Measurements from ENCODE around the gene PDF.

Gene PDF

DNA sequence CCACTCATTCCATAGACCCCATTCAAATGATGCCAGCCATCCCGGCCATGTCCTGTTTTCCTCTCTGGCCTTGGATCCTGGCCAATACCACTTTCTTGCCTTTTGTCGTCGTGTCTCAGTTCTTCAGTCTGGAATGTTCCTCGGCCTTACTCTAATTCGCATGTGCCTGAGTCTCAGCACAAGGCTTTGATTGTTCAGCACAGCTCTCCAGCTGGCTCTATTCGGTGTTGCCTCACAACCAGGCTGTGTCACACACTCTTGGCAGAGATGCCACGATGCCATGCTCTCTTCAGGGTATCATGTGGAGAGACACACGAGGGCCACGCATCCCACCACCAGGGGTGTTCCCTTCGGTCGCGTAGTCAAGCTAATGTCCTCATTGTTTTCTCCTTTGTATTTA, 21.1 kb downstream of the PDF start:
- no peak for DNase-seq (ENCODE audit: low read depth)
- H3K4me3 ChIP-seq (ENCODE audit: low read depth, low read length): no peak overlapping the region
- no peak for TF ChIP-seq POLR2A (IDR thresholded peaks at IDR 0.05; ENCODE audit: extremely low read depth, insufficient read length)

DNA sequence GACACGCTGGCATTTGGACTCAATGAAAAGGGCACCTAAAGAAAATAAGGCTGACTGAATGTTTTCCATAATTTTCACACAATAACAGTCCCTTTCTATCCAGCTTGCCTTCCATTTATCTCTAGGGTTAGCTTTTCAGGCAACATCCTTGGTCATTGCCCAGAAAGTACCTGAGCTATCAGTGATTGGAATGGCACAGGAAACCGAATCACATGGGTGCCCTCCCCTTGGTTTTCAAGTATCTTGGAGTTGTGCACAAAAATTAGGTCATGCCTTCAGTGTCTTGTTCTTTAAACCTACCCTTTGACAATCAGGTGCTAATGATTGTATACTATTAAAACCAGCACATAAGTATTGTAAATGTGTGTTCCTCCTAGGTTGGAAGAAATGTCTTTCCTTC, 22.5 kb downstream of the PDF start:
- no peak for DNase-seq (ENCODE audit: low read depth)
- TF ChIP-seq, protein P1, sequence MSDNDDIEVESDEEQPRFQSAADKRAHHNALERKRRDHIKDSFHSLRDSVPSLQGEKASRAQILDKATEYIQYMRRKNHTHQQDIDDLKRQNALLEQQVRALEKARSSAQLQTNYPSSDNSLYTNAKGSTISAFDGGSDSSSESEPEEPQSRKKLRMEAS (IDR thresholded peaks at IDR 0.05; ENCODE audit: low read depth, low read length): no peak
- TF ChIP-seq MYC (IDR thresholded peaks at IDR 0.05; ENCODE audit: low read depth, low read length) (no peak), POLR2A (IDR thresholded peaks at IDR 0.05; ENCODE audit: extremely low read depth, insufficient read length) (no peak)
- TF ChIP-seq, protein P2, sequence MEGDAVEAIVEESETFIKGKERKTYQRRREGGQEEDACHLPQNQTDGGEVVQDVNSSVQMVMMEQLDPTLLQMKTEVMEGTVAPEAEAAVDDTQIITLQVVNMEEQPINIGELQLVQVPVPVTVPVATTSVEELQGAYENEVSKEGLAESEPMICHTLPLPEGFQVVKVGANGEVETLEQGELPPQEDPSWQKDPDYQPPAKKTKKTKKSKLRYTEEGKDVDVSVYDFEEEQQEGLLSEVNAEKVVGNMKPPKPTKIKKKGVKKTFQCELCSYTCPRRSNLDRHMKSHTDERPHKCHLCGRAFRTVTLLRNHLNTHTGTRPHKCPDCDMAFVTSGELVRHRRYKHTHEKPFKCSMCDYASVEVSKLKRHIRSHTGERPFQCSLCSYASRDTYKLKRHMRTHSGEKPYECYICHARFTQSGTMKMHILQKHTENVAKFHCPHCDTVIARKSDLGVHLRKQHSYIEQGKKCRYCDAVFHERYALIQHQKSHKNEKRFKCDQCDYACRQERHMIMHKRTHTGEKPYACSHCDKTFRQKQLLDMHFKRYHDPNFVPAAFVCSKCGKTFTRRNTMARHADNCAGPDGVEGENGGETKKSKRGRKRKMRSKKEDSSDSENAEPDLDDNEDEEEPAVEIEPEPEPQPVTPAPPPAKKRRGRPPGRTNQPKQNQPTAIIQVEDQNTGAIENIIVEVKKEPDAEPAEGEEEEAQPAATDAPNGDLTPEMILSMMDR (IDR thresholded peaks at IDR 0.05; ENCODE audit: low read depth, low read length): no peak
- H3K4me3 ChIP-seq (ENCODE audit: low read depth, low read length): no peak overlapping the region

DNA sequence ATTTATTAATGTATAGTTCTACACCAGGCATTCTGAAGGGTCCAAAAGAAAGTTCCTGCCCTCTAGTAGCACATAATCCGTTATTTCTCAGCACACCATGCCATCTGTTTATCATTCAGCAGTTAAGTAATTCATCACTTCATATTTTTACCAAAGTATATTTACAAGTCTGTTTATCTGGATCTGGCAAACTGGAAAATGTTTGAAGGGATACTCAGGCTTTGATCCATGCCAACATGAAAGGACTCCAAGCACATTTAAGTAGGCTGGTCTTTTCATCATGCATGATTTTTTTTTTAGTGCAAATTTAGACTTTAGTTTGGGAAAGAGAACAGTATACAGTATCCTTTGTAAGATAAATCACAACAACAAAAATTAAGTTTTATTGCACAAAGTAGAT, 23.3 kb downstream of the PDF start:
- no peak overlapping the region for H3K4me3 ChIP-seq (ENCODE audit: low read depth, low read length)
- TF ChIP-seq POLR2A (IDR thresholded peaks at IDR 0.05; ENCODE audit: extremely low read depth, insufficient read length) (no peak), MYC (IDR thresholded peaks at IDR 0.05; ENCODE audit: low read depth, low read length) (no peak)
- TF ChIP-seq, protein P1 (IDR thresholded peaks at IDR 0.05; ENCODE audit: low read depth, low read length): no peak
- TF ChIP-seq, protein P2 (IDR thresholded peaks at IDR 0.05; ENCODE audit: low read depth, low read length): no peak
- DNase-seq (ENCODE audit: low read depth): no peak

DNA sequence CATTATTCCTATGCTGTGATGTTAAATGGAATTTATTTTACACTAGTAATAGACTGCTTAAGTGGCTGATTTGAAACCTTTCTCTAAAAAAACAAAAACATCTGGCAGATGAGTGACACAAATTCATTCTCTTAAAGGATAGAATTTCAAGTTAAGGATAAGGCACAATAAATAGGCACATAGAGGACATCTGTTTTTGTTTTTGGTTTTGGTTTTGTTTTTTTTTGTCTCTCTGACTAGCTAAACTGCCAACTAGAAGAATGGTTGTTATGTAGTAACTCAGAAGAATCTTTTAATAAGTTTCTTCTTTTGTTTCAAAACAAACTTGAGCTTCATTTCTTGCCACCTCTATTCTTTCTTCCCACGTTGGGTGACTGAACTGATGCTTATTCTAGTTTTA, 24.4 kb downstream of the PDF start:
- no peak overlapping the region for H3K4me3 ChIP-seq (ENCODE audit: low read depth, low read length)
- no peak for TF ChIP-seq POLR2A (IDR thresholded peaks at IDR 0.05; ENCODE audit: extremely low read depth, insufficient read length)
- TF ChIP-seq, protein P2 (IDR thresholded peaks at IDR 0.05; ENCODE audit: low read depth, low read length): no peak
- no peak for TF ChIP-seq MYC (IDR thresholded peaks at IDR 0.05; ENCODE audit: low read depth, low read length)
- TF ChIP-seq, protein P1 (IDR thresholded peaks at IDR 0.05; ENCODE audit: low read depth, low read length): no peak
- DNase-seq (ENCODE audit: low read depth): no peak

DNA sequence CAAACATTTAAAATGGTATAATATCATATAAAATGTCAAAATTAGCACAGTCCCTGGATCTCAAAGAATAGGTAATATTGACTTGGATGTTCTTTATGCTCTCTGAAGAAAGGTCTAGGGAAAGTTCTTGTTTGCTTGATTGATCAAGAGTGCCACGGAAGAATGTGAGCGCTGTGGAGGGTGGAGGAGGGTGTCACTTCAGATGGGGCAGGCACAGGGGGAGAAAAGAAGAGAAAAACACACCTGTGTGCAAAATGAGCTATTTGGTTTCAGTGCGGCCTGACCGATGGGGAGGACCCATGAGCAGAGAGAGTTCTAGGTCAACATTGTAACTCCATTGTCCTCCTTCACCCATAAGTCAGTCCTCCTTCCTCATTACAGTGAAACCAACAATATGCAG, 28.1 kb downstream of the PDF start:
- no peak for DNase-seq (ENCODE audit: low read depth)
- H3K4me3 ChIP-seq (ENCODE audit: low read depth, low read length): no peak overlapping the region
- TF ChIP-seq, protein P1 (IDR thresholded peaks at IDR 0.05; ENCODE audit: low read depth, low read length): no peak
- TF ChIP-seq POLR2A (IDR thresholded peaks at IDR 0.05; ENCODE audit: extremely low read depth, insufficient read length) (no peak), MYC (IDR thresholded peaks at IDR 0.05; ENCODE audit: low read depth, low read length) (no peak)
- TF ChIP-seq, protein P2 (IDR thresholded peaks at IDR 0.05; ENCODE audit: low read depth, low read length): no peak

DNA sequence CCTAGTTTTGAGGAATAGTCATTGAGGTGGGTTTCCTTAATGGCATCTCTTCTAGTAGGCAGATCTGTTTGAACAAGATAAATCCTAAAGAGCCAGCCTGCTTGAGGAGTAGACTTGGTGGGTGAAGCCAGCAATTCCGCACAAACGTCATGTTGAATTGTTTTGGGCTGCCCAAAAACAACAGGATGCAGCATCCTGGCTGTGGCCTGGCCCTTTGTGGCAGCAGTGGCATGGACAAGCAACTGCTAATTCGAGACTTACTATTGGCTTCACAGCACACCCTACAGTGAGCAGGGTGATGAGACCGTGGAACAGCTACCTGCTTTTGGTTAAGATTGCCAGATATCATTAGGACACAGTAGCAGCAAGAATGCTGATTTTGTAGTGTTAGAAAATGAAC, 28.5 kb downstream of the PDF start:
- no peak overlapping the region for H3K4me3 ChIP-seq (ENCODE audit: low read depth, low read length)
- TF ChIP-seq POLR2A (IDR thresholded peaks at IDR 0.05; ENCODE audit: extremely low read depth, insufficient read length): no peak
- TF ChIP-seq, protein P2 (IDR thresholded peaks at IDR 0.05; ENCODE audit: low read depth, low read length): no peak
- no peak for TF ChIP-seq MYC (IDR thresholded peaks at IDR 0.05; ENCODE audit: low read depth, low read length)
- TF ChIP-seq, protein P1 (IDR thresholded peaks at IDR 0.05; ENCODE audit: low read depth, low read length): no peak
- DNase-seq (ENCODE audit: low read depth): no peak

All from NB4 (cell line).